NCI-H1417 (cell line): ENCODE measurements around the gene EIF5A.
A peak's percentile ranks its signal among the peaks of the same experiment; 100 is the strongest.

Source experiments
- DNase-seq, 3 experiments: peaks; one replicate each; lab custom pipeline; 2025; lab: John Stamatoyannopoulos, UW

EIF5A gene

GRCh38 chr17:7355573-7355972, 48.1 kb downstream of the EIF5A start:
- DNase-seq, result no peak

GRCh38 chr17:7356072-7356549, 48.7 kb downstream of the EIF5A start:
- DNase-seq, result peak; percentile 38 to 65 (median 51)

- no peak for DNase-seq
Measured at GRCh38 chr17:7356756-7357155, 49.3 kb downstream of the EIF5A start.

GRCh38 chr17:7357381-7357780, 50.0 kb downstream of the EIF5A start:
- no peak for DNase-seq

- DNase-seq, result no peak
Measured at GRCh38 chr17:7361906-7362305, 54.5 kb downstream of the EIF5A start.
